HCT116 (cell line): ENCODE results near the gene MFN2. TPM values are rescaled to one million over a fixed set of nuclear protein-coding genes. Genes with fewer than 3 reads are reported as not detected.

Experiments
- ATAC-seq: fragments of 200-7000 bp; cut with Tn5 transposase; 2 replicates; pipeline ENCODE4 v1.9.1; 2020; ENCODE audit warnings: mild to moderate bottlenecking, moderate library complexity
- Bru-seq: library from RNA; stranded (reverse); fragments of 400-500 nt; gene quantifications from one replicate; lab custom pipeline; 2021; lab: Mats Ljungman, UMichigan
- BruChase-seq, 2 experiments: library from RNA; stranded (reverse); fragments of 400-500 nt; gene quantifications; one replicate each; lab custom pipeline; 2021; lab: Mats Ljungman, UMichigan
- BruUV-seq: library from RNA; stranded (reverse); fragments of 400-500 nt; replicated peaks from 2 replicates; lab custom pipeline; 2021; lab: Mats Ljungman, UMichigan
- CTCF ChIA-PET: fragments of 300-600 bp; sonication (Branson Sonifier 250); formaldehyde crosslinking; loops from one replicate; lab custom pipeline; 2021; ENCODE audit warnings: antibody characterized with exemption; lab: Charles Lee
- POLR2A ChIA-PET: fragments of 300-600, 350-600 bp; sonication (Branson Sonifier 250); formaldehyde crosslinking; loops from one replicate; lab custom pipeline; 2021; ENCODE audit warnings: antibody characterized with exemption; lab: Charles Lee
- RAD21 ChIA-PET, 2 experiments: fragments of 300-600 bp; sonication (Branson Sonifier 250); formaldehyde crosslinking; loops; one replicate each; lab custom pipeline; 2023; ENCODE audit warnings: low total read pairs in 2 of 2; ENCODE audit not compliant: uncharacterized antibody in 2 of 2, unreplicated experiment in 2 of 2, low non-redundant PET in 1 of 2; lab: Charles Lee
- DNase-seq: peaks from one replicate; pipeline ENCODE4 v3.0.0-alpha.2; 2010; ENCODE audit warnings: low read depth, low spot score
- H2AFZ ChIP-seq: fragments of 200-600 bp; shearing (Covaris generic), sonication (generic); 2 replicates; pipeline ENCODE4 v1.6.1; 2017; ENCODE audit warnings: low read depth, mixed run types, mixed read lengths, antibody characterized with exemption, low read length; ENCODE audit not compliant: poor library complexity, severe bottlenecking
- H3K27ac ChIP-seq: 2 replicates; pipeline ENCODE4 v1.5.1; 2012; ENCODE audit warnings: low read depth, low read length
- H3K27me3 ChIP-seq: fragments of 200-600 bp; sonication (generic); 2 replicates; pipeline ENCODE4 v1.6.1; 2016; ENCODE audit warnings: mixed run types, low read length, mixed read lengths; ENCODE audit not compliant: insufficient read depth
- H3K36me3 ChIP-seq, 2 experiments: fragments of 200-500 bp in 1 of 2; fragments of 200-600 bp in 1 of 2; sonication (Bioruptor generic) in 1 of 2; sonication (generic) in 1 of 2; 2 replicates each; pipeline versions ENCODE4 v1.5.1 to v1.6.1; 2014 to 2016; ENCODE audit warnings: low read length in 2 of 2, inconsistent platforms in 1 of 2, mixed read lengths in 1 of 2, mixed run types in 1 of 2; ENCODE audit not compliant: insufficient read depth in 2 of 2, control insufficient read depth in 1 of 2
- H3K4me1 ChIP-seq, 2 experiments: fragments of 200-600 bp in 1 of 2; sonication (generic) in 1 of 2; 2 replicates each; pipeline versions ENCODE4 v1.5.1 to v1.6.1; 2012 to 2017; ENCODE audit warnings: low read length in 2 of 2, inconsistent platforms in 1 of 2, mild to moderate bottlenecking in 1 of 2, mixed read lengths in 1 of 2, mixed run types in 1 of 2, moderate library complexity in 1 of 2; ENCODE audit not compliant: insufficient read depth in 2 of 2, control insufficient read depth in 1 of 2
- H3K4me2 ChIP-seq: fragments of 200-600 bp; sonication (generic); 2 replicates; pipeline ENCODE4 v1.6.1; 2017; ENCODE audit warnings: mixed run types, low read length, mixed read lengths
- H3K4me3 ChIP-seq, 2 experiments: fragments of 200-600 bp in 1 of 2; sonication (generic) in 1 of 2; replicated peaks in 1 of 2; 2 replicates each; pipeline ENCODE4 v1.5.1; 2011 to 2016; ENCODE audit warnings: low read length in 2 of 2, control low read depth in 1 of 2, low read depth in 1 of 2, mild to moderate bottlenecking in 1 of 2, mixed read lengths in 1 of 2, mixed run types in 1 of 2
- H3K79me2 ChIP-seq: fragments of 200-600 bp; sonication (generic); 2 replicates; pipeline ENCODE4 v1.6.1; 2017; ENCODE audit warnings: mild to moderate bottlenecking, mixed run types, low read length, moderate library complexity, mixed read lengths; ENCODE audit not compliant: insufficient read depth
- H3K9ac ChIP-seq: fragments of 200-600 bp; sonication (generic); 2 replicates; pipeline ENCODE4 v1.6.1; 2016; ENCODE audit warnings: low read length, mixed read lengths
- H3K9me2 ChIP-seq: fragments of 200-600 bp; sonication (generic), shearing (Covaris generic); 2 replicates; pipeline ENCODE4 v1.6.1; 2017; ENCODE audit warnings: mixed run types, mild to moderate bottlenecking, moderate library complexity; ENCODE audit not compliant: insufficient read depth
- H3K9me3 ChIP-seq, 2 experiments: fragments of 200-500 bp in 1 of 2; fragments of 200-600 bp in 1 of 2; sonication (Bioruptor generic) in 1 of 2; sonication (generic) in 1 of 2; 2 replicates each; pipeline ENCODE4 v1.6.1; 2014 to 2017; ENCODE audit warnings: low read length in 2 of 2, mixed read lengths in 2 of 2, inconsistent platforms in 1 of 2, low read depth in 1 of 2, mild to moderate bottlenecking in 1 of 2, mixed run types in 1 of 2, moderate library complexity in 1 of 2; ENCODE audit not compliant: control insufficient read depth in 1 of 2, insufficient read depth in 1 of 2
- H4K20me1 ChIP-seq: fragments of 200-600 bp; sonication (generic), shearing (Covaris generic); 2 replicates; pipeline ENCODE4 v1.6.1; 2017; ENCODE audit warnings: mixed run types, mild to moderate bottlenecking, moderate library complexity; ENCODE audit not compliant: insufficient read depth
- CBX3 ChIP-seq: IDR thresholded peaks from 2 replicates; pipeline ENCODE4 v1.6.1; 2012; ENCODE audit warnings: low read depth
- CEBPB ChIP-seq: IDR thresholded peaks from 2 replicates; pipeline ENCODE4 v1.6.1; 2012; ENCODE audit warnings: low read depth
- EZH2 ChIP-seq: fragments of 200-600 bp; sonication (generic); IDR thresholded peaks from 2 replicates; pipeline ENCODE4 v1.6.1; 2017; ENCODE audit warnings: antibody characterized with exemption, mixed run types
- POLR2A ChIP-seq: IDR thresholded peaks from 2 replicates; pipeline ENCODE4 v1.7.0; 2011; ENCODE audit warnings: borderline replicate concordance; ENCODE audit not compliant: insufficient read depth, insufficient read length; ENCODE audit errors: extremely low read depth
- RAD21 ChIP-seq: IDR thresholded peaks from 2 replicates; pipeline ENCODE4 v1.6.1; 2012; ENCODE audit warnings: low read depth, mild to moderate bottlenecking
- SIN3A ChIP-seq: IDR thresholded peaks from 2 replicates; pipeline ENCODE4 v1.6.1; 2012; ENCODE audit warnings: low read depth
- SRF ChIP-seq: IDR thresholded peaks from 2 replicates; pipeline ENCODE4 v1.6.1; 2012; ENCODE audit warnings: low read depth
- TCF7L2 ChIP-seq: IDR thresholded peaks from 2 replicates; pipeline ENCODE4 v1.7.0; 2011; ENCODE audit warnings: borderline replicate concordance, inconsistent platforms; ENCODE audit not compliant: insufficient read depth, insufficient read length; ENCODE audit errors: extremely low read depth
- ZFX ChIP-seq: fragments of 450-650 bp; IDR thresholded peaks from 2 replicates; pipeline ENCODE4 v1.6.1; 2017
- ZNF274 ChIP-seq: fragments of 200-500 bp; sonication (Bioruptor generic); IDR thresholded peaks from 2 replicates; pipeline ENCODE4 v1.6.1; 2014; ENCODE audit warnings: mild to moderate bottlenecking, low read depth, low read length, inconsistent platforms
- intact Hi-C: fragments of 100-400 bp; cut with micrococcal nuclease; formaldehyde crosslinking; loops from 2 replicates; pipeline ENCODE4 v1.10.0; 2022
- long read RNA-seq: library from polyadenylated mRNA; unstranded; transcript quantifications from one replicate; pipeline ENCODE4 v2.0.0, GENCODE V29; 2021; ENCODE audit not compliant: unreplicated experiment
- polyA plus RNA-seq: library from polyadenylated mRNA; unstranded; fragments of >200 nt; gene quantifications from 2 replicates; pipeline ENCODE4 v1.2.1, GENCODE V29; 2012; ENCODE audit warnings: missing spikeins
- total RNA-seq: library from RNA; stranded (reverse); gene quantifications from one replicate; pipeline ENCODE4 v1.2.1, GENCODE V29; 2021; ENCODE audit not compliant: unreplicated experiment
- TF ChIP-seq, protein P1 (sequence below): IDR thresholded peaks from 2 replicates; pipeline ENCODE4 v1.6.1; 2012; ENCODE audit warnings: low read depth
- TF ChIP-seq, protein P2 (sequence below): IDR thresholded peaks from 2 replicates; pipeline ENCODE4 v1.6.1; 2012
- TF ChIP-seq, protein P3 (sequence below): IDR thresholded peaks from 2 replicates; pipeline ENCODE4 v1.6.1; 2011; ENCODE audit warnings: mild to moderate bottlenecking, low read length, moderate library complexity; ENCODE audit not compliant: insufficient replicate concordance; ENCODE audit errors: extremely low read depth
- TF ChIP-seq, protein P4 (sequence below): IDR thresholded peaks from 2 replicates; pipeline ENCODE4 v1.6.1; 2012
- TF ChIP-seq, protein P5 (sequence below), 3 experiments: fragments of 200-600 bp in 1 of 3; sonication (generic) in 1 of 3; IDR thresholded peaks in 2 of 3; conservative IDR thresholded peaks in 1 of 3; 2 replicates each; pipeline ENCODE4 v1.5.1; 2012 to 2017; ENCODE audit warnings: low read depth in 2 of 3, low read length in 2 of 3, antibody characterized with exemption in 1 of 3, borderline replicate concordance in 1 of 3, control low read depth in 1 of 3, mild to moderate bottlenecking in 1 of 3, mixed read lengths in 1 of 3, mixed run types in 1 of 3, moderate library complexity in 1 of 3; ENCODE audit not compliant: insufficient read depth in 1 of 3

MFN2 gene
- 83.0 TPM for total RNA-seq
- polyA plus RNA-seq: 68.4 and 71.0 TPM in 2 replicates
- Bru-seq, nascent RNA: percentile 81 among the genes with signal in this experiment
- BruChase-seq, experiment 1, labeled RNA remaining after a 6-hour chase: percentile 96 among the genes with signal in this experiment
- BruChase-seq, experiment 2, labeled RNA remaining after a 2-hour chase: percentile 89 among the genes with signal in this experiment
- long read RNA-seq, full-length matches to known transcripts: 26 of 139 reads
- long read RNA-seq, partial matches to known transcripts: 90 of 139 reads
- long read RNA-seq, other reads (novel, unspliced or antisense): 23 of 139 reads

DNA sequence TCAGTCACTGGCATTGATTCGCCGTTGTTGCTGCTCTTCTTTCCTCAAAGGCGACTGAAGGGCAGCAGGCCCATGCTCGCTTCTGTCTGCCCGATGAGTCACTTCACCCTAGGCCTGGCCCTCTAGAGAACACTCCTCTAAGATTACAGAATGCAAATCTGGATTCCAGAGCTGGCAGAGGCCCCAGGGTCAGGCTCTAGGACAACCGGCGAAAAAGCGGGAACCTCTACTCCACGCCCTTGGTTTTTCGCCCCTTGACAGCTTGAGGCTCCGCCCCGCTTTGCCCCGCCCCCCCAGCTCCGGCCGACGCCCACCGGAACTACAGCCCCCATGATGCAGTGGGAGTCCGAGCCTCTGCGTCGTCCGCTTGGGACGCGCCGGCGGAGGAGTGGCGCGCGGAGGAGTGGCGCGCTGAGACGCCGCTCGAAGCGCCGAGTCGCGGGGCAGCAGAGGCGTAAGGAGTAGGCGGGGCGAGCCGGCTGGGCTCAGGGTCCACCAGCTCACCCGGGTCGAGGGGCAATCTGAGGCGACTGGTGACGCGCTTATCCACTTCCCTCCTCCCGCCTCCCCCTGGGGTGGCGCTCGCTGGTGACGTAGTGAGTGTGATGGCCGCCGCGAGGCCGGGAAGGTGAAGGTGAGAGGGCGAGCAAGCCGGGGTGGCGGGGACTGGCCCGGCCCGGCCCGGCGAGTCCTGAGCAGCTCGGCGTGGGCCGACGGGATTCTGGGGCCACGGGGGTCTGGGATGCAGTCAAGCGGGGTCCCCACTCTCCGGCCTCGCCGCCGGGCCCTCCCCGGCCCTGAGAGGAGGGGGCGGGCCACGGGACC lies at the start of gene MFN2:
Gene MFN2 (plus strand): TSS at position 594 of the 825 bp plus-strand sequence. CDS start 8,725 bp downstream, outside the sequence.
- Histone ChIP-seq H3K4me3 (peak within 1 kb of the TSS; percentile 73 to 83), H3K36me3 (peaks cover 26 to 31% of the 10 kb centered on the region in 2 experiments), H3K27me3 (no peaks in the 10 kb centered on the region), H3K79me2 (peaks cover 48% of the 10 kb centered on the region), H4K20me1 (no peaks in the 10 kb centered on the region), H2AFZ (no peak within 1 kb of the TSS), H3K4me1 (peaks cover 21 to 24% of the 10 kb centered on the region in 2 experiments), H3K4me2 (peak within 1 kb of the TSS; percentile 82), H3K9me2 (no peaks in the 10 kb centered on the region), H3K9me3 (no peaks in the 10 kb centered on the region), H3K27ac (peak within 1 kb of the TSS; percentile 89), H3K9ac (peak within 1 kb of the TSS; percentile 80)
- CTCF ChIA-PET: interaction anchor here (0.7 to 1.3 kb wide), 4 partner anchors 13 to 99 kb away, joined by 4 to 5 read pairs (median 4); no protein-coding TSS in a partner anchor
- intact Hi-C loops: loop anchor here (1.0 to 5.0 kb wide), 2 partner anchors 53 to 72 kb away; partner anchors contain the start of gene KIAA2013
- RAD21 ChIA-PET: interaction anchor here in 1 of 2 experiments (0.8 to 1.2 kb wide), 3 partner anchors 13 to 72 kb away, joined by 3 to 4 read pairs (median 3); no protein-coding TSS in a partner anchor
- BruUV-seq: no TSS peak
- ATAC-seq (peak; percentile 94), DNase-seq (peak; percentile 94)
- POLR2A ChIA-PET: interaction anchor here (1.0 to 3.6 kb wide), 4 partner anchors 16 to 114 kb away, joined by 3 to 115 read pairs (median 8); partner anchors contain the start of gene MIIP
- TF ChIP-seq TCF7L2 (peak; percentile 47), POLR2A (peak; percentile 83), ZNF274 (no peak), SRF (peak; percentile 94), RAD21 (no peak), SIN3A (peak; percentile 74), CBX3 (peak; percentile 79), CEBPB (no peak), ZFX (peak; percentile 82), EZH2 (no peak)
- TF ChIP-seq, protein P1, sequence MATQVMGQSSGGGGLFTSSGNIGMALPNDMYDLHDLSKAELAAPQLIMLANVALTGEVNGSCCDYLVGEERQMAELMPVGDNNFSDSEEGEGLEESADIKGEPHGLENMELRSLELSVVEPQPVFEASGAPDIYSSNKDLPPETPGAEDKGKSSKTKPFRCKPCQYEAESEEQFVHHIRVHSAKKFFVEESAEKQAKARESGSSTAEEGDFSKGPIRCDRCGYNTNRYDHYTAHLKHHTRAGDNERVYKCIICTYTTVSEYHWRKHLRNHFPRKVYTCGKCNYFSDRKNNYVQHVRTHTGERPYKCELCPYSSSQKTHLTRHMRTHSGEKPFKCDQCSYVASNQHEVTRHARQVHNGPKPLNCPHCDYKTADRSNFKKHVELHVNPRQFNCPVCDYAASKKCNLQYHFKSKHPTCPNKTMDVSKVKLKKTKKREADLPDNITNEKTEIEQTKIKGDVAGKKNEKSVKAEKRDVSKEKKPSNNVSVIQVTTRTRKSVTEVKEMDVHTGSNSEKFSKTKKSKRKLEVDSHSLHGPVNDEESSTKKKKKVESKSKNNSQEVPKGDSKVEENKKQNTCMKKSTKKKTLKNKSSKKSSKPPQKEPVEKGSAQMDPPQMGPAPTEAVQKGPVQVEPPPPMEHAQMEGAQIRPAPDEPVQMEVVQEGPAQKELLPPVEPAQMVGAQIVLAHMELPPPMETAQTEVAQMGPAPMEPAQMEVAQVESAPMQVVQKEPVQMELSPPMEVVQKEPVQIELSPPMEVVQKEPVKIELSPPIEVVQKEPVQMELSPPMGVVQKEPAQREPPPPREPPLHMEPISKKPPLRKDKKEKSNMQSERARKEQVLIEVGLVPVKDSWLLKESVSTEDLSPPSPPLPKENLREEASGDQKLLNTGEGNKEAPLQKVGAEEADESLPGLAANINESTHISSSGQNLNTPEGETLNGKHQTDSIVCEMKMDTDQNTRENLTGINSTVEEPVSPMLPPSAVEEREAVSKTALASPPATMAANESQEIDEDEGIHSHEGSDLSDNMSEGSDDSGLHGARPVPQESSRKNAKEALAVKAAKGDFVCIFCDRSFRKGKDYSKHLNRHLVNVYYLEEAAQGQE: no peak
- TF ChIP-seq, protein P2, sequence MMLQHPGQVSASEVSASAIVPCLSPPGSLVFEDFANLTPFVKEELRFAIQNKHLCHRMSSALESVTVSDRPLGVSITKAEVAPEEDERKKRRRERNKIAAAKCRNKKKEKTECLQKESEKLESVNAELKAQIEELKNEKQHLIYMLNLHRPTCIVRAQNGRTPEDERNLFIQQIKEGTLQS: no peak
- TF ChIP-seq, protein P3, sequence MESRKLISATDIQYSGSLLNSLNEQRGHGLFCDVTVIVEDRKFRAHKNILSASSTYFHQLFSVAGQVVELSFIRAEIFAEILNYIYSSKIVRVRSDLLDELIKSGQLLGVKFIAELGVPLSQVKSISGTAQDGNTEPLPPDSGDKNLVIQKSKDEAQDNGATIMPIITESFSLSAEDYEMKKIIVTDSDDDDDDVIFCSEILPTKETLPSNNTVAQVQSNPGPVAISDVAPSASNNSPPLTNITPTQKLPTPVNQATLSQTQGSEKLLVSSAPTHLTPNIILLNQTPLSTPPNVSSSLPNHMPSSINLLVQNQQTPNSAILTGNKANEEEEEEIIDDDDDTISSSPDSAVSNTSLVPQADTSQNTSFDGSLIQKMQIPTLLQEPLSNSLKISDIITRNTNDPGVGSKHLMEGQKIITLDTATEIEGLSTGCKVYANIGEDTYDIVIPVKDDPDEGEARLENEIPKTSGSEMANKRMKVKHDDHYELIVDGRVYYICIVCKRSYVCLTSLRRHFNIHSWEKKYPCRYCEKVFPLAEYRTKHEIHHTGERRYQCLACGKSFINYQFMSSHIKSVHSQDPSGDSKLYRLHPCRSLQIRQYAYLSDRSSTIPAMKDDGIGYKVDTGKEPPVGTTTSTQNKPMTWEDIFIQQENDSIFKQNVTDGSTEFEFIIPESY: no peak
- TF ChIP-seq, protein P4, sequence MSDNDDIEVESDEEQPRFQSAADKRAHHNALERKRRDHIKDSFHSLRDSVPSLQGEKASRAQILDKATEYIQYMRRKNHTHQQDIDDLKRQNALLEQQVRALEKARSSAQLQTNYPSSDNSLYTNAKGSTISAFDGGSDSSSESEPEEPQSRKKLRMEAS: peak; percentile 88
- TF ChIP-seq, protein P5, sequence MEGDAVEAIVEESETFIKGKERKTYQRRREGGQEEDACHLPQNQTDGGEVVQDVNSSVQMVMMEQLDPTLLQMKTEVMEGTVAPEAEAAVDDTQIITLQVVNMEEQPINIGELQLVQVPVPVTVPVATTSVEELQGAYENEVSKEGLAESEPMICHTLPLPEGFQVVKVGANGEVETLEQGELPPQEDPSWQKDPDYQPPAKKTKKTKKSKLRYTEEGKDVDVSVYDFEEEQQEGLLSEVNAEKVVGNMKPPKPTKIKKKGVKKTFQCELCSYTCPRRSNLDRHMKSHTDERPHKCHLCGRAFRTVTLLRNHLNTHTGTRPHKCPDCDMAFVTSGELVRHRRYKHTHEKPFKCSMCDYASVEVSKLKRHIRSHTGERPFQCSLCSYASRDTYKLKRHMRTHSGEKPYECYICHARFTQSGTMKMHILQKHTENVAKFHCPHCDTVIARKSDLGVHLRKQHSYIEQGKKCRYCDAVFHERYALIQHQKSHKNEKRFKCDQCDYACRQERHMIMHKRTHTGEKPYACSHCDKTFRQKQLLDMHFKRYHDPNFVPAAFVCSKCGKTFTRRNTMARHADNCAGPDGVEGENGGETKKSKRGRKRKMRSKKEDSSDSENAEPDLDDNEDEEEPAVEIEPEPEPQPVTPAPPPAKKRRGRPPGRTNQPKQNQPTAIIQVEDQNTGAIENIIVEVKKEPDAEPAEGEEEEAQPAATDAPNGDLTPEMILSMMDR (IDR thresholded peaks at IDR 0.05 in 2 of 3, conservative IDR thresholded peaks at IDR 0.05 in 1 of 3; ENCODE audit: borderline replicate concordance in 1 of 3, insufficient read depth in 1 of 3, low read depth in 2 of 3, low read length in 2 of 3): no peak
